B cell (primary cell): Measurements from ENCODE around the gene CITED2. TPM values are rescaled to one million over a fixed set of nuclear protein-coding genes. Genes with fewer than 3 reads are reported as not detected.

Source experiments
- ATAC-seq: fragments of 200-7000 bp; cut with Tn5 transposase; one replicate; pipeline ENCODE4 v1.10.0; 2021; ENCODE audit warnings: low read depth, mild to moderate bottlenecking, moderate number of reproducible peaks, moderate library complexity
- CTCF ChIA-PET: fragments of 350-600 bp; sonication (Branson Sonifier 250); formaldehyde crosslinking; loops from one replicate; lab custom pipeline; 2021; ENCODE audit warnings: antibody characterized with exemption, inconsistent platforms; lab: Charles Lee
- POLR2A ChIA-PET: fragments of 350-600 bp; sonication (Branson Sonifier 250); formaldehyde crosslinking; loops from one replicate; lab custom pipeline; 2021; ENCODE audit warnings: antibody characterized with exemption; lab: Charles Lee
- DNase-seq: peaks from one replicate; pipeline ENCODE4 v3.0.0; 2013
- H2AFZ ChIP-seq: 2 replicates; pipeline ENCODE4 v1.6.1; 2012; ENCODE audit warnings: mild to moderate bottlenecking, low read depth, low read length; ENCODE audit not compliant: insufficient read depth, poor library complexity, severe bottlenecking
- H3K27ac ChIP-seq, 2 donors: 1 replicate in 1 of 2; 2 replicates in 1 of 2; pipeline ENCODE4 v1.5.1; 2012 to 2013; ENCODE audit warnings: low read length in 2 of 2, mild to moderate bottlenecking in 2 of 2, moderate library complexity in 1 of 2
- H3K27me3 ChIP-seq, 4 experiments: fragments of 200-600 bp in 1 of 4; sonication (generic) in 1 of 4; replicated peaks in 1 of 4; 1 replicate in 2 of 4; 2 replicates in 2 of 4; pipeline versions ENCODE4 v1.6.1 to v1.7.0; 2013 to 2016; ENCODE audit warnings: low read length in 3 of 4, mild to moderate bottlenecking in 2 of 4, mixed read lengths in 1 of 4, moderate library complexity in 1 of 4; ENCODE audit not compliant: insufficient read depth in 4 of 4, control insufficient read depth in 3 of 4; ENCODE audit errors: control extremely low read depth in 1 of 4
- H3K36me3 ChIP-seq, 2 experiments: replicated peaks in 1 of 2; 1 replicate in 1 of 2; 2 replicates in 1 of 2; pipeline versions ENCODE4 v1.6.1 to v1.7.1; 2013; ENCODE audit warnings: low read length in 1 of 2; ENCODE audit not compliant: insufficient read depth in 2 of 2, control insufficient read depth in 1 of 2; ENCODE audit errors: control extremely low read depth in 1 of 2, extremely low read depth in 1 of 2
- H3K4me1 ChIP-seq, 2 donors: fragments of 200-600 bp in 1 of 2; sonication (generic) in 1 of 2; 1 replicate in 1 of 2; 2 replicates in 1 of 2; pipeline versions ENCODE4 v1.5.1 to v1.6.1; 2013 to 2017; ENCODE audit warnings: low read length in 2 of 2; ENCODE audit not compliant: control insufficient read depth in 2 of 2, insufficient read depth in 2 of 2
- H3K4me2 ChIP-seq: replicated peaks from 2 replicates; pipeline ENCODE3; 2012; ENCODE audit warnings: mild to moderate bottlenecking, low read depth, low read length; ENCODE audit not compliant: poor library complexity, severe bottlenecking
- H3K4me3 ChIP-seq, 5 experiments: fragments of 200-600 bp in 1 of 5; sonication (generic) in 1 of 5; 1 replicate in 3 of 5; 2 replicates in 2 of 5; pipeline versions ENCODE4 v1.5.1 to v1.7.0; 2011 to 2016; ENCODE audit warnings: low read length in 4 of 5, mild to moderate bottlenecking in 4 of 5, low read depth in 2 of 5, control low read depth in 1 of 5, moderate library complexity in 1 of 5; ENCODE audit not compliant: insufficient read depth in 1 of 5; ENCODE audit errors: control extremely low read depth in 1 of 5, extremely low read depth in 1 of 5
- H3K79me2 ChIP-seq: fragments of 200-600 bp; sonication (generic); one replicate; pipeline ENCODE4 v1.6.0; 2016; ENCODE audit warnings: low read length; ENCODE audit not compliant: control insufficient read depth, insufficient read depth
- H3K9ac ChIP-seq: fragments of 200-600 bp; sonication (generic); 2 replicates; pipeline ENCODE4 v1.6.1; 2017; ENCODE audit warnings: mild to moderate bottlenecking, low read length, moderate library complexity
- H3K9me3 ChIP-seq, 3 donors: one replicate each; pipeline versions ENCODE4 v1.6.1 to v1.7.1; 2013; ENCODE audit warnings: low read length in 2 of 3; ENCODE audit not compliant: control insufficient read depth in 2 of 3, insufficient read depth in 1 of 3; ENCODE audit errors: control extremely low read depth in 1 of 3
- H4K20me1 ChIP-seq: 2 replicates; pipeline ENCODE4 v1.6.0; 2012; ENCODE audit warnings: mild to moderate bottlenecking, low read length; ENCODE audit not compliant: insufficient read depth, control insufficient read depth, poor library complexity, severe bottlenecking
- H3K27ac Mint-ChIP-seq: one replicate; pipeline ENCODE4 v1.8.0; 2021; ENCODE audit warnings: mixed read lengths
- H3K27me3 Mint-ChIP-seq: one replicate; pipeline ENCODE4 v1.8.0; 2021; ENCODE audit warnings: mixed read lengths
- H3K4me1 Mint-ChIP-seq: one replicate; pipeline ENCODE4 v1.8.0; 2021; ENCODE audit warnings: mixed read lengths
- H3K4me3 Mint-ChIP-seq: one replicate; pipeline ENCODE4 v1.8.0; 2021; ENCODE audit warnings: mixed read lengths
- H3K9me3 Mint-ChIP-seq: one replicate; pipeline ENCODE4 v1.8.0; 2022; ENCODE audit warnings: mixed read lengths; ENCODE audit not compliant: insufficient read depth
- EZH2 ChIP-seq: IDR thresholded peaks from 2 replicates; pipeline ENCODE4 v1.6.1; 2012; ENCODE audit warnings: borderline replicate concordance, low read depth, mild to moderate bottlenecking, moderate library complexity, low read length; ENCODE audit not compliant: insufficient read depth, poor library complexity, severe bottlenecking
- WGBS: methylation state at CpG from one replicate; pipeline ENCODE4 v1.1.5; 2013; ENCODE audit warnings: missing lambda C conversion rate; ENCODE audit not compliant: insufficient coverage; 5-methylcytosine and 5-hydroxymethylcytosine counted together
- intact Hi-C: fragments of 100-400 bp; cut with micrococcal nuclease; formaldehyde crosslinking; loops from one replicate; pipeline ENCODE4 v1.10.0; 2022
- polyA plus RNA-seq: library from polyadenylated mRNA; depleted of rRNA; stranded (reverse); fragments of >200 nt; gene quantifications from 2 replicates; pipeline ENCODE4 v1.2.3, GENCODE V29; 2012
- total RNA-seq, 2 donors: library from RNA; stranded (reverse); fragments of 120-200 nt in 1 of 2; gene quantifications; 1 replicate in 1 of 2; 2 replicates in 1 of 2; pipeline versions ENCODE4 v1.2.3 to v1.2.4, GENCODE V29; 2013 to 2022
- TF ChIP-seq, protein P1 (sequence below): fragments of 200-600 bp; IDR thresholded peaks from one replicate; pipeline ENCODE4 v1.8.0; 2022; ENCODE audit warnings: antibody characterized with exemption, mild to moderate bottlenecking

Gene CITED2
- total and polyA plus RNA-seq, 2 donors (not counting 1 experiment from before 2014, with no cell fraction given), result 56.2 to 67.9 TPM

DNA sequence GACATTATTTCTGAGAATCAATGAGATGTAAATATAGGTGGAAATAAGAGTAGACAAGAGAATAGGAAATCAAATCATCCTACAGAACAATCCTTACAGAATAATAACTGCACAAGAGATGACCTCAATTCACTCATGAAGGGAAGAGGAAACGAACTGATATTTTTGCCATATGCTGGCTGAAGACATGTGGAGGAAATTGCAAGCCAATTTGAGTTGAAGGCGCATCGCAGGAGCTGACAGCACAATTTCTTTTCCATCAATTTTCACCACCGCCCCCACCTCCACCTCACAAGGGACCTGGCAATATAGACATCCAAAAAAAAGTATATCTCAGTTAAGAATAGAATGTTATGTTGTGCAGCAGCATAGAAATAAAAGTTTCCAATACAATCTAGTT lies 20.3 kb downstream of the CITED2 start:
- H3K9ac ChIP-seq, result no peak overlapping the region
- WGBS, result no CpG with 5 or more reads among the region's 4 CpGs
- no peak overlapping the region for H3K27ac ChIP-seq
- CTCF ChIA-PET, result interaction anchor here (1.2 to 4.7 kb wide), 3 partner anchors 21 to 134 kb away, joined by 3 to 17 read pairs (median 3); no protein-coding TSS in a partner anchor
- no peaks in the 10 kb centered on the region for H4K20me1 ChIP-seq
- H3K27ac Mint-ChIP-seq, result no peak overlapping the region
- ATAC-seq (no peak), DNase-seq (no peak)
- H3K9me3 Mint-ChIP-seq, result peaks cover 9% of the 10 kb centered on the region
- H3K36me3 ChIP-seq, result no peaks in the 10 kb centered on the region
- no peak for TF ChIP-seq EZH2
- TF ChIP-seq, protein P1, sequence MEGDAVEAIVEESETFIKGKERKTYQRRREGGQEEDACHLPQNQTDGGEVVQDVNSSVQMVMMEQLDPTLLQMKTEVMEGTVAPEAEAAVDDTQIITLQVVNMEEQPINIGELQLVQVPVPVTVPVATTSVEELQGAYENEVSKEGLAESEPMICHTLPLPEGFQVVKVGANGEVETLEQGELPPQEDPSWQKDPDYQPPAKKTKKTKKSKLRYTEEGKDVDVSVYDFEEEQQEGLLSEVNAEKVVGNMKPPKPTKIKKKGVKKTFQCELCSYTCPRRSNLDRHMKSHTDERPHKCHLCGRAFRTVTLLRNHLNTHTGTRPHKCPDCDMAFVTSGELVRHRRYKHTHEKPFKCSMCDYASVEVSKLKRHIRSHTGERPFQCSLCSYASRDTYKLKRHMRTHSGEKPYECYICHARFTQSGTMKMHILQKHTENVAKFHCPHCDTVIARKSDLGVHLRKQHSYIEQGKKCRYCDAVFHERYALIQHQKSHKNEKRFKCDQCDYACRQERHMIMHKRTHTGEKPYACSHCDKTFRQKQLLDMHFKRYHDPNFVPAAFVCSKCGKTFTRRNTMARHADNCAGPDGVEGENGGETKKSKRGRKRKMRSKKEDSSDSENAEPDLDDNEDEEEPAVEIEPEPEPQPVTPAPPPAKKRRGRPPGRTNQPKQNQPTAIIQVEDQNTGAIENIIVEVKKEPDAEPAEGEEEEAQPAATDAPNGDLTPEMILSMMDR, result no peak
- no peaks in the 10 kb centered on the region for H3K4me1 ChIP-seq
- H2AFZ ChIP-seq, result no peak overlapping the region
- H3K9me3 ChIP-seq, result peaks cover 0 to 2% (median 0%) of the 10 kb centered on the region in 3 donors
- no peaks in the 10 kb centered on the region for H3K27me3 Mint-ChIP-seq
- no peaks in the 10 kb centered on the region for H3K79me2 ChIP-seq
- POLR2A ChIA-PET, result no interaction called here
- no peak overlapping the region for H3K4me2 ChIP-seq
- intact Hi-C loops, result no loop called here
- no peak overlapping the region for H3K4me3 Mint-ChIP-seq
- no peaks in the 10 kb centered on the region for H3K27me3 ChIP-seq
- no peak overlapping the region for H3K4me3 ChIP-seq
- peaks cover 5% of the 10 kb centered on the region for H3K4me1 Mint-ChIP-seq

DNA sequence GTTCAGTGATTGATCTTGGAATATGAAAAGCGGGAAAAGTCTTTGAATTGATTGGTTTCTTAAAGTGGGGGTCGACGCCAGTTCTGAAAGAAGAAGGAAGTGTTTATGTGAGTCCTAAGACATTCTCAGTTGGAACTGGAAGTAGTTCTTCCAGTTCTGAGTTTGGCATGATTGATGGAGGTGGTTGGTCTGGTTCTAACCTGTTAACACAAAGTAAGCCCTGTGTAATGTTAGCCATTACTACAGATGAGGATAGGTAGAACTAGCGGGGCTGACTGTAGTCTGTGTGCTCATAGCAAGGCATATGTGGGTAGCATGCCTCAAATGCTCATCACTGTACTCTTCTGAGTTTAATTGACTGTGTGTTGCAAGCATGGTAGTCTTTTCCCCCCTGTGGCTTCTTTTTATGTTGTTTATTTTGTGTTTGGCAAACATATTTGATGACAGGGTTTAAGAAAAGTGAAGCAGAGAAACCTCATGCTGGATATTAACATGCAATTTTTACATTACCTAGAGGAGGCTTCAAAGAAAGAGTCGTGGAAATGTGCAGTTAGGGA lies 24.9 kb downstream of the CITED2 start:
- Histone ChIP-seq H3K4me1 (no peaks in the 10 kb centered on the region), H3K27me3 (no peaks in the 10 kb centered on the region), H3K9ac (no peak overlapping the region), H4K20me1 (no peaks in the 10 kb centered on the region), H3K9me3 (no peaks in the 10 kb centered on the region), H2AFZ (no peak overlapping the region), H3K79me2 (no peaks in the 10 kb centered on the region), H3K4me2 (no peak overlapping the region), H3K27ac (no peak overlapping the region), H3K36me3 (no peaks in the 10 kb centered on the region), H3K4me3 (no peak overlapping the region)
- no peak overlapping the region for H3K4me3 Mint-ChIP-seq
- DNase-seq (no peak), ATAC-seq (no peak)
- 53% methylated on average over 4 of the region's 5 CpGs for WGBS
- intact Hi-C loops, result no loop called here
- H3K9me3 Mint-ChIP-seq, result no peaks in the 10 kb centered on the region
- peak overlapping the region; percentile 50 for H3K27ac Mint-ChIP-seq
- H3K4me1 Mint-ChIP-seq, result no peaks in the 10 kb centered on the region
- POLR2A ChIA-PET, result no interaction called here
- H3K27me3 Mint-ChIP-seq, result no peaks in the 10 kb centered on the region
- TF ChIP-seq, protein P1, result no peak
- TF ChIP-seq EZH2, result no peak
- CTCF ChIA-PET, result interaction anchor here (1.1 to 1.6 kb wide), 3 partner anchors 11 to 130 kb away, joined by 3 to 4 read pairs (median 3); no protein-coding TSS in a partner anchor
